ENCODE results near the gene ACSM6. TPM values are rescaled to one million over a fixed set of nuclear protein-coding genes. Genes with fewer than 3 reads are reported as not detected.
"Not testable (repeated sequence)": the region's sequence is repeated elsewhere in the genome, so short reads cannot be mapped to it uniquely, and the experiment has no call there.

Gene ACSM6
- total RNA-seq, 2 donors from 2014 or later, result not detected

- H3K9me3 Mint-ChIP-seq, result no peaks in the 10 kb centered on the region
- no peaks in the 10 kb centered on the region for H3K36me3 Mint-ChIP-seq
- peak overlapping the region; percentile 93 for H3K4me3 Mint-ChIP-seq
- H3K27me3 Mint-ChIP-seq, result no peaks in the 10 kb centered on the region
- H3K4me1 Mint-ChIP-seq (ENCODE audit: low read depth in 2 of 2), result peaks cover 12 to 17% of the 10 kb centered on the region in 2 donors
- H3K27ac Mint-ChIP-seq, result peak overlapping the region; percentile 85 to 89
- DNase-seq (ENCODE audit: low spot score) (no peak), ATAC-seq (no peak)
These were observed 35.9 kb downstream of the ACSM6 start for GRCh38 chr10:95229724-95230627.

GRCh38 chr10:95230677-95231586 is 36.9 kb downstream of the ACSM6 start:
- DNase-seq (ENCODE audit: low spot score), result peak; percentile 62
- H3K27ac Mint-ChIP-seq, result peak overlapping the region; percentile 85 to 89
- peaks cover 12 to 18% of the 10 kb centered on the region in 2 donors for H3K4me1 Mint-ChIP-seq (ENCODE audit: low read depth in 2 of 2)
- not testable (repeated sequence) for H3K36me3 Mint-ChIP-seq, H3K9me3 Mint-ChIP-seq, H3K27me3 Mint-ChIP-seq
- peak overlapping the region; percentile 93 for H3K4me3 Mint-ChIP-seq
- peak; percentile 75 to 81 for ATAC-seq

GRCh38 chr10:95233377-95234034 is 39.5 kb downstream of the ACSM6 start:
- H3K27ac Mint-ChIP-seq, result no peak overlapping the region
- peaks cover 12 to 27% of the 10 kb centered on the region in 2 donors for H3K4me1 Mint-ChIP-seq (ENCODE audit: low read depth in 2 of 2)
- ATAC-seq, result no peak
- no peaks in the 10 kb centered on the region for H3K27me3 Mint-ChIP-seq
- no peaks in the 10 kb centered on the region for H3K9me3 Mint-ChIP-seq
- no peak overlapping the region for H3K4me3 Mint-ChIP-seq
- H3K36me3 Mint-ChIP-seq, result peaks cover 5% of the 10 kb centered on the region
- DNase-seq (ENCODE audit: low spot score), result no peak

- DNase-seq (ENCODE audit: low spot score) (no peak), ATAC-seq (no peak)
- peaks cover 12 to 27% of the 10 kb centered on the region in 2 donors for H3K4me1 Mint-ChIP-seq (ENCODE audit: low read depth in 2 of 2)
- no peak overlapping the region for H3K27ac Mint-ChIP-seq
- H3K4me3 Mint-ChIP-seq, result peak overlapping the region; percentile 32
- H3K36me3 Mint-ChIP-seq, result peaks cover 5% of the 10 kb centered on the region
- H3K27me3 Mint-ChIP-seq, result no peaks in the 10 kb centered on the region
- H3K9me3 Mint-ChIP-seq, result no peaks in the 10 kb centered on the region
These were observed 40.9 kb downstream of the ACSM6 start for GRCh38 chr10:95234951-95235350.

GRCh38 chr10:95235676-95236067 is 41.6 kb downstream of the ACSM6 start:
- peak overlapping the region in 1 of 2 donors; percentile 38 for H3K27ac Mint-ChIP-seq
- ATAC-seq (no peak), DNase-seq (ENCODE audit: low spot score) (no peak)
- H3K27me3 Mint-ChIP-seq, result no peaks in the 10 kb centered on the region
- no peaks in the 10 kb centered on the region for H3K9me3 Mint-ChIP-seq
- peaks cover 8 to 19% of the 10 kb centered on the region in 2 donors for H3K4me1 Mint-ChIP-seq (ENCODE audit: low read depth in 2 of 2)
- H3K4me3 Mint-ChIP-seq, result peak overlapping the region; percentile 28
- H3K36me3 Mint-ChIP-seq, result peaks cover 5% of the 10 kb centered on the region

GRCh38 chr10:95236068-95236903 is 42.2 kb downstream of the ACSM6 start:
- no peaks in the 10 kb centered on the region for H3K9me3 Mint-ChIP-seq
- ATAC-seq (peak; percentile 65 to 85), DNase-seq (ENCODE audit: low spot score) (no peak)
- peaks cover 5% of the 10 kb centered on the region for H3K36me3 Mint-ChIP-seq
- H3K4me3 Mint-ChIP-seq, result peak overlapping the region; percentile 28
- H3K27ac Mint-ChIP-seq, result peak overlapping the region in 1 of 2 donors; percentile 38
- H3K27me3 Mint-ChIP-seq, result no peaks in the 10 kb centered on the region
- H3K4me1 Mint-ChIP-seq (ENCODE audit: low read depth in 2 of 2), result peaks cover 2 to 13% of the 10 kb centered on the region in 2 donors

GRCh38 chr10:95237376-95238170 is 43.5 kb downstream of the ACSM6 start:
- Mint-ChIP-seq H3K36me3 (peaks cover 5% of the 10 kb centered on the region), H3K9me3 (no peaks in the 10 kb centered on the region), H3K4me1 (ENCODE audit: low read depth in 2 of 2) (peaks cover 0 to 10% of the 10 kb centered on the region in 2 donors), H3K4me3 (no peak overlapping the region), H3K27ac (no peak overlapping the region), H3K27me3 (no peaks in the 10 kb centered on the region)
- ATAC-seq, result no peak
- DNase-seq (ENCODE audit: low spot score), result no peak

- H3K36me3 Mint-ChIP-seq, result not testable (repeated sequence)
These were observed 46.1 kb downstream of the ACSM6 start for GRCh38 chr10:95240096-95240495.

GRCh38 chr10:95240811-95241210 is 46.8 kb downstream of the ACSM6 start:
- no peak overlapping the region for H3K4me3 Mint-ChIP-seq
- H3K27ac Mint-ChIP-seq, result no peak overlapping the region
- peaks cover 3 to 10% of the 10 kb centered on the region in 2 donors for H3K4me1 Mint-ChIP-seq (ENCODE audit: low read depth in 2 of 2)
- peaks cover 5% of the 10 kb centered on the region for H3K36me3 Mint-ChIP-seq
- no peaks in the 10 kb centered on the region for H3K27me3 Mint-ChIP-seq
- no peaks in the 10 kb centered on the region for H3K9me3 Mint-ChIP-seq
- ATAC-seq (no peak), DNase-seq (ENCODE audit: low spot score) (no peak)

More at GRCh38 chr10:95240096-95240495, 46.1 kb downstream of the ACSM6 start:
- H3K4me3 Mint-ChIP-seq; H3K27me3 Mint-ChIP-seq; H3K27ac Mint-ChIP-seq; DNase-seq (ENCODE audit: low spot score); ATAC-seq; H3K9me3 Mint-ChIP-seq: not testable (repeated sequence)
- H3K4me1 Mint-ChIP-seq (ENCODE audit: low read depth in 2 of 2), result peaks cover 0 to 10% of the 10 kb centered on the region in 2 donors

GRCh38 chr10:95241533-95241932 is 47.5 kb downstream of the ACSM6 start:
- peak in 1 of 2 donors; percentile 32 for ATAC-seq
- DNase-seq (ENCODE audit: low spot score), result no peak
- Mint-ChIP-seq H3K9me3 (no peaks in the 10 kb centered on the region), H3K4me3 (no peak overlapping the region), H3K27me3 (no peaks in the 10 kb centered on the region), H3K36me3 (peaks cover 5% of the 10 kb centered on the region), H3K27ac (no peak overlapping the region), H3K4me1 (ENCODE audit: low read depth in 2 of 2) (peaks cover 3 to 4% of the 10 kb centered on the region in 2 donors)

- ATAC-seq, result no peak
- no peaks in the 10 kb centered on the region for H3K27me3 Mint-ChIP-seq
- DNase-seq (ENCODE audit: low spot score), result no peak
- no peaks in the 10 kb centered on the region for H3K36me3 Mint-ChIP-seq
- no peak overlapping the region for H3K4me3 Mint-ChIP-seq
- H3K9me3 Mint-ChIP-seq, result no peaks in the 10 kb centered on the region
- H3K4me1 Mint-ChIP-seq (ENCODE audit: low read depth in 2 of 2), result peaks cover 4% of the 10 kb centered on the region in 2 donors
- no peak overlapping the region for H3K27ac Mint-ChIP-seq
These were observed 48.7 kb downstream of the ACSM6 start for GRCh38 chr10:95242581-95243317.

- H3K27me3 Mint-ChIP-seq, result no peaks in the 10 kb centered on the region
These were observed 49.2 kb downstream of the ACSM6 start for GRCh38 chr10:95243318-95243617.

More at GRCh38 chr10:95243318-95243617, 49.2 kb downstream of the ACSM6 start:
- H3K27ac Mint-ChIP-seq, result no peak overlapping the region
- H3K4me1 Mint-ChIP-seq (ENCODE audit: low read depth in 2 of 2), result peaks cover 4% of the 10 kb centered on the region in 2 donors
- DNase-seq (ENCODE audit: low spot score), result no peak
- no peak for ATAC-seq
- H3K4me3 Mint-ChIP-seq, result no peak overlapping the region
- no peaks in the 10 kb centered on the region for H3K9me3 Mint-ChIP-seq
- H3K36me3 Mint-ChIP-seq, result no peaks in the 10 kb centered on the region
